GM12891 (cell line): ENCODE data around the gene GPR34.

Experiments
- POLR2A ChIP-seq: IDR thresholded peaks from 2 replicates; pipeline ENCODE4 v1.6.1; 2011; ENCODE audit warnings: low read depth, low read length, control low read depth
- POLR2AphosphoS5 ChIP-seq: IDR thresholded peaks from 2 replicates; pipeline ENCODE4 v1.6.1; 2011; ENCODE audit warnings: low read depth, low read length, control low read depth

DNA sequence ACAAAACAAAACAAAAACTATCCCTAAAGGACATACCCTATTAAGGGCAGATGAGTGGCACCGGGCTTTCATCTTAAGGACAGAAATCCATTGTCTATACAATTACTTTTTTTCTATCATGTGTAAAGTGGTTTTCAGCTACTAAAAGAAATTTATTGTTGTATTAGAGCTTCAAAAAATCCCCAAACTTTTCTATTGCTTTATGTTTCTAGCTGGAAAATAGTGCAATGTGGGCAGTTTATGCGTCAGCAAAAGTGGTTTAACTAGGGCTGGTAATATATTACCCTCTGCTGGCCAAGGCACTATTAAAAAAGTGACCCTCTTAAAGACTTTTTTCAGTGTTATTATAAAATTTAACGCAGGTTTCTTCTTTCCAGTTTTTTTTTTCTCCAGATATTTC is 19.7 kb downstream of the GPR34 start:
- TF ChIP-seq POLR2A (no peak), POLR2AphosphoS5 (no peak)
